B cell (primary cell): ENCODE measurements around the gene FREM2. TPM values are rescaled to one million over a fixed set of nuclear protein-coding genes. Genes with fewer than 3 reads are reported as not detected.

Source experiments
- ATAC-seq: fragments of 200-7000 bp; cut with Tn5 transposase; one replicate; pipeline ENCODE4 v1.10.0; 2021; ENCODE audit warnings: low read depth, mild to moderate bottlenecking, moderate number of reproducible peaks, moderate library complexity
- CTCF ChIA-PET: fragments of 350-600 bp; sonication (Branson Sonifier 250); formaldehyde crosslinking; loops from one replicate; lab custom pipeline; 2021; ENCODE audit warnings: antibody characterized with exemption, inconsistent platforms; lab: Charles Lee
- POLR2A ChIA-PET: fragments of 350-600 bp; sonication (Branson Sonifier 250); formaldehyde crosslinking; loops from one replicate; lab custom pipeline; 2021; ENCODE audit warnings: antibody characterized with exemption; lab: Charles Lee
- DNase-seq: peaks from one replicate; pipeline ENCODE4 v3.0.0; 2013
- H2AFZ ChIP-seq: 2 replicates; pipeline ENCODE4 v1.6.1; 2012; ENCODE audit warnings: mild to moderate bottlenecking, low read depth, low read length; ENCODE audit not compliant: insufficient read depth, poor library complexity, severe bottlenecking
- H3K27ac ChIP-seq, 2 donors: 1 replicate in 1 of 2; 2 replicates in 1 of 2; pipeline ENCODE4 v1.5.1; 2012 to 2013; ENCODE audit warnings: low read length in 2 of 2, mild to moderate bottlenecking in 2 of 2, moderate library complexity in 1 of 2
- H3K27me3 ChIP-seq, 4 experiments: fragments of 200-600 bp in 1 of 4; sonication (generic) in 1 of 4; replicated peaks in 1 of 4; 1 replicate in 2 of 4; 2 replicates in 2 of 4; pipeline versions ENCODE4 v1.6.1 to v1.7.0; 2013 to 2016; ENCODE audit warnings: low read length in 3 of 4, mild to moderate bottlenecking in 2 of 4, mixed read lengths in 1 of 4, moderate library complexity in 1 of 4; ENCODE audit not compliant: insufficient read depth in 4 of 4, control insufficient read depth in 3 of 4; ENCODE audit errors: control extremely low read depth in 1 of 4
- H3K36me3 ChIP-seq, 2 experiments: replicated peaks in 1 of 2; 1 replicate in 1 of 2; 2 replicates in 1 of 2; pipeline versions ENCODE4 v1.6.1 to v1.7.1; 2013; ENCODE audit warnings: low read length in 1 of 2; ENCODE audit not compliant: insufficient read depth in 2 of 2, control insufficient read depth in 1 of 2; ENCODE audit errors: control extremely low read depth in 1 of 2, extremely low read depth in 1 of 2
- H3K4me1 ChIP-seq, 2 donors: fragments of 200-600 bp in 1 of 2; sonication (generic) in 1 of 2; 1 replicate in 1 of 2; 2 replicates in 1 of 2; pipeline versions ENCODE4 v1.5.1 to v1.6.1; 2013 to 2017; ENCODE audit warnings: low read length in 2 of 2; ENCODE audit not compliant: control insufficient read depth in 2 of 2, insufficient read depth in 2 of 2
- H3K4me2 ChIP-seq: replicated peaks from 2 replicates; pipeline ENCODE3; 2012; ENCODE audit warnings: mild to moderate bottlenecking, low read depth, low read length; ENCODE audit not compliant: poor library complexity, severe bottlenecking
- H3K4me3 ChIP-seq, 5 experiments: fragments of 200-600 bp in 1 of 5; sonication (generic) in 1 of 5; 1 replicate in 3 of 5; 2 replicates in 2 of 5; pipeline versions ENCODE4 v1.5.1 to v1.7.0; 2011 to 2016; ENCODE audit warnings: low read length in 4 of 5, mild to moderate bottlenecking in 4 of 5, low read depth in 2 of 5, control low read depth in 1 of 5, moderate library complexity in 1 of 5; ENCODE audit not compliant: insufficient read depth in 1 of 5; ENCODE audit errors: control extremely low read depth in 1 of 5, extremely low read depth in 1 of 5
- H3K79me2 ChIP-seq: fragments of 200-600 bp; sonication (generic); one replicate; pipeline ENCODE4 v1.6.0; 2016; ENCODE audit warnings: low read length; ENCODE audit not compliant: control insufficient read depth, insufficient read depth
- H3K9ac ChIP-seq: fragments of 200-600 bp; sonication (generic); 2 replicates; pipeline ENCODE4 v1.6.1; 2017; ENCODE audit warnings: mild to moderate bottlenecking, low read length, moderate library complexity
- H3K9me3 ChIP-seq, 3 donors: one replicate each; pipeline versions ENCODE4 v1.6.1 to v1.7.1; 2013; ENCODE audit warnings: low read length in 2 of 3; ENCODE audit not compliant: control insufficient read depth in 2 of 3, insufficient read depth in 1 of 3; ENCODE audit errors: control extremely low read depth in 1 of 3
- H4K20me1 ChIP-seq: 2 replicates; pipeline ENCODE4 v1.6.0; 2012; ENCODE audit warnings: mild to moderate bottlenecking, low read length; ENCODE audit not compliant: insufficient read depth, control insufficient read depth, poor library complexity, severe bottlenecking
- H3K27ac Mint-ChIP-seq: one replicate; pipeline ENCODE4 v1.8.0; 2021; ENCODE audit warnings: mixed read lengths
- H3K27me3 Mint-ChIP-seq: one replicate; pipeline ENCODE4 v1.8.0; 2021; ENCODE audit warnings: mixed read lengths
- H3K4me1 Mint-ChIP-seq: one replicate; pipeline ENCODE4 v1.8.0; 2021; ENCODE audit warnings: mixed read lengths
- H3K4me3 Mint-ChIP-seq: one replicate; pipeline ENCODE4 v1.8.0; 2021; ENCODE audit warnings: mixed read lengths
- H3K9me3 Mint-ChIP-seq: one replicate; pipeline ENCODE4 v1.8.0; 2022; ENCODE audit warnings: mixed read lengths; ENCODE audit not compliant: insufficient read depth
- EZH2 ChIP-seq: IDR thresholded peaks from 2 replicates; pipeline ENCODE4 v1.6.1; 2012; ENCODE audit warnings: borderline replicate concordance, low read depth, mild to moderate bottlenecking, moderate library complexity, low read length; ENCODE audit not compliant: insufficient read depth, poor library complexity, severe bottlenecking
- WGBS: methylation state at CpG from one replicate; pipeline ENCODE4 v1.1.5; 2013; ENCODE audit warnings: missing lambda C conversion rate; ENCODE audit not compliant: insufficient coverage; 5-methylcytosine and 5-hydroxymethylcytosine counted together
- intact Hi-C: fragments of 100-400 bp; cut with micrococcal nuclease; formaldehyde crosslinking; loops from one replicate; pipeline ENCODE4 v1.10.0; 2022
- polyA plus RNA-seq: library from polyadenylated mRNA; depleted of rRNA; stranded (reverse); fragments of >200 nt; gene quantifications from 2 replicates; pipeline ENCODE4 v1.2.3, GENCODE V29; 2012
- total RNA-seq, 2 donors: library from RNA; stranded (reverse); fragments of 120-200 nt in 1 of 2; gene quantifications; 1 replicate in 1 of 2; 2 replicates in 1 of 2; pipeline versions ENCODE4 v1.2.3 to v1.2.4, GENCODE V29; 2013 to 2022
- TF ChIP-seq, protein P1 (sequence below): fragments of 200-600 bp; IDR thresholded peaks from one replicate; pipeline ENCODE4 v1.8.0; 2022; ENCODE audit warnings: antibody characterized with exemption, mild to moderate bottlenecking

Gene FREM2
- total and polyA plus RNA-seq, 2 donors (not counting 1 experiment from before 2014, with no cell fraction given) = not detected

DNA sequence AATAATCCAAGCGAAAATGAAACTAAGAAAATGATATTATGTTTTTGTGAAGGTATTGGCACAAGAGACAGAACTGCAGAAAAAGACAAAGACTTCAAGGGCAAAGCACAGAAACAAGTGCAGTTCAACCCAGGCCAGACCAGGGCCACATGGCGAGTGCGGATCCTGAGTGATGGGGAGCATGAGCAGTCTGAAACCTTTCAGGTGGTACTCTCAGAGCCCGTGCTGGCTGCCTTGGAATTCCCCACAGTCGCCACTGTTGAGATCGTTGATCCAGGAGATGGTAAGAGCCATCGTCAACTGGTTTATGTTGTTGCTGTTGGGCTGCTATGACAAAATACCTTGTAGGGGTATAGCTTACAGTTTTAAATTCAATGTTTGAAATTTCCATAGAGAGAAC is 82.6 kb downstream of the FREM2 start:
- ChIA-PET CTCF (no interaction called here), POLR2A (no interaction called here)
- TF ChIP-seq, protein P1, sequence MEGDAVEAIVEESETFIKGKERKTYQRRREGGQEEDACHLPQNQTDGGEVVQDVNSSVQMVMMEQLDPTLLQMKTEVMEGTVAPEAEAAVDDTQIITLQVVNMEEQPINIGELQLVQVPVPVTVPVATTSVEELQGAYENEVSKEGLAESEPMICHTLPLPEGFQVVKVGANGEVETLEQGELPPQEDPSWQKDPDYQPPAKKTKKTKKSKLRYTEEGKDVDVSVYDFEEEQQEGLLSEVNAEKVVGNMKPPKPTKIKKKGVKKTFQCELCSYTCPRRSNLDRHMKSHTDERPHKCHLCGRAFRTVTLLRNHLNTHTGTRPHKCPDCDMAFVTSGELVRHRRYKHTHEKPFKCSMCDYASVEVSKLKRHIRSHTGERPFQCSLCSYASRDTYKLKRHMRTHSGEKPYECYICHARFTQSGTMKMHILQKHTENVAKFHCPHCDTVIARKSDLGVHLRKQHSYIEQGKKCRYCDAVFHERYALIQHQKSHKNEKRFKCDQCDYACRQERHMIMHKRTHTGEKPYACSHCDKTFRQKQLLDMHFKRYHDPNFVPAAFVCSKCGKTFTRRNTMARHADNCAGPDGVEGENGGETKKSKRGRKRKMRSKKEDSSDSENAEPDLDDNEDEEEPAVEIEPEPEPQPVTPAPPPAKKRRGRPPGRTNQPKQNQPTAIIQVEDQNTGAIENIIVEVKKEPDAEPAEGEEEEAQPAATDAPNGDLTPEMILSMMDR = no peak
- TF ChIP-seq EZH2 = no peak
- H3K9ac ChIP-seq = no peak overlapping the region
- no peaks in the 10 kb centered on the region for H3K9me3 ChIP-seq
- no peaks in the 10 kb centered on the region for H3K4me1 Mint-ChIP-seq
- intact Hi-C loops = no loop called here
- H3K27me3 Mint-ChIP-seq = no peaks in the 10 kb centered on the region
- H3K27me3 ChIP-seq = no peaks in the 10 kb centered on the region
- no peaks in the 10 kb centered on the region for H3K9me3 Mint-ChIP-seq
- no peak for ATAC-seq
- H3K4me3 Mint-ChIP-seq = no peak overlapping the region
- H3K4me1 ChIP-seq = no peaks in the 10 kb centered on the region
- WGBS = 74% methylated on average over 6 of the region's 7 CpGs
- H3K27ac ChIP-seq = no peak overlapping the region
- no peak overlapping the region for H3K4me3 ChIP-seq
- H3K4me2 ChIP-seq = no peak overlapping the region
- no peaks in the 10 kb centered on the region for H4K20me1 ChIP-seq
- no peak for DNase-seq
- H3K79me2 ChIP-seq = no peaks in the 10 kb centered on the region
- H3K27ac Mint-ChIP-seq = no peak overlapping the region
- H3K36me3 ChIP-seq = no peaks in the 10 kb centered on the region
- H2AFZ ChIP-seq = no peak overlapping the region

DNA sequence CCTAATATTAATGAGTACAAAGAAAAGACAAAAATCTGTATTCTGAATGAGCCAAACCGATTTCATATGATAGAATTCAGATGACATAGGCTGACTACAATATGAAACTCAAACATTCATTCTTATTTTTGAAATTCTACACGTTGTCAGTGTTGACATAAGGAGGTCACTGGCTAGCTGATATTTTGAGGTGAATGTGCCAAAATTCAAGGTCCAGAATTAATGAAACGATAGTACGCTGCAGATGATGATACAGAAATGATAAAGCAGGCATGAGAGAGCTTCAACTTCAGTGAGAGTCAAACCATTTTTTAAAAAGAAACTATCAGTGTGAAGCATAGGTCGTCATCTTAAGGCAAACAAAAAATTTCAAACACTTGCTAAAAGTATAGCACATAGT is 88.2 kb downstream of the FREM2 start:
- Mint-ChIP-seq H3K4me1 (no peaks in the 10 kb centered on the region), H3K9me3 (peaks cover 5% of the 10 kb centered on the region), H3K4me3 (no peak overlapping the region), H3K27ac (no peak overlapping the region), H3K27me3 (no peaks in the 10 kb centered on the region)
- H3K27ac ChIP-seq = no peak overlapping the region
- no peaks in the 10 kb centered on the region for H3K36me3 ChIP-seq
- no peak overlapping the region for H3K4me2 ChIP-seq
- no peak for DNase-seq
- WGBS = no CpG with 5 or more reads among the region's 5 CpGs
- H3K79me2 ChIP-seq = no peaks in the 10 kb centered on the region
- H3K4me1 ChIP-seq = no peaks in the 10 kb centered on the region
- POLR2A ChIA-PET = no interaction called here
- H3K9ac ChIP-seq = no peak overlapping the region
- CTCF ChIA-PET = no interaction called here
- H4K20me1 ChIP-seq = no peaks in the 10 kb centered on the region
- TF ChIP-seq, protein P1 = no peak
- no peak for TF ChIP-seq EZH2
- no peak for ATAC-seq
- no peaks in the 10 kb centered on the region for H3K27me3 ChIP-seq
- H3K4me3 ChIP-seq = no peak overlapping the region
- no peak overlapping the region for H2AFZ ChIP-seq
- intact Hi-C loops = no loop called here
- H3K9me3 ChIP-seq = peaks cover 0 to 2% (median 0%) of the 10 kb centered on the region in 3 donors
